ENCODE measurements around the gene PSME3.

Gene PSME3

DNA sequence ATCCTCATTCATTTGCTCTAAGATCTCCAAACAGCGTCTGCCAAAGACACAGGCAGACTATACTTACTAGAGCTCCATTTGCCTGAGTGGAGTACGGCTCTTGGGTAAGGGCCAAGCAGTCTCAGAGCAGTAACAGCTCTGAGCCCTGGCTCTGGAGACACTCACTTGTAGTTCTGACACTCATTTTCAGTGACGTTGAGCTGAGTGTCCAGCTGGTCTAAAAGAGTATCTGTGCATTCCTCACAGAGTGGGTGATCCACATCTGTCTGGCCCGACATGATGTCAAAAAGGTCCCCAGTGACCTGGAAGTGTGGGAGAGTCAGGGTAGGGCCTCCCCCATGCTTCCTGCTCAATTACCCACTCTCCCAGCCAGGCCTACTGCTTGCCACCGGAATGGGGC is 14.8 kb upstream of the PSME3 start:
- no peak for DNase-seq

DNA sequence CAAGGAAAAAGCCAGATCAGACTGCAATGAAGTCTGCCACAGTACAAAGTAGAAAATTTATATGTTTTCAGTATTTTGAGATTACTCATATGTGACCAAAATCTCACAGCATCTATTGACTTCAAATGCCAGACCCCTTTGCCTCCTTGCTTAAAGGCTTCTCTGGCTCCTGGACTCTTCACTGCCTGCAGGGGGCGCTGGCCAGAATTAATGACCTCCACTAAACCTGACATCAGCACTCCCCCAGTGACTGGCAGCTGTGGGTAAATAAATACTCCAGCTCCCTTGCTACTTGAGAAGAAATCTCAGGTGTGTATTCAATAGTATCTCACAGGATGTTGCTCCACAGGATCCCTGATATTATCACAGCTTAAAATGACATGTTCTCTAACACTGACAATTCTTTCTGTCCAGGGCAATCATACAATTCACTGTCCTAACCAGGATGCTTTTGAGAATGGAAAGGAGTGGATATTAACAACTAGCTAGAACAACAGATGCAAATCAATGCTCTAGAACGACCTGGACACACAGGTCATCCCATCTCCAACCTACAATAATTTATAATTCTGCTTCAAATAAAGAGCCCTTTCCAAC is 13.2 kb upstream of the PSME3 start:
- DNase-seq: no peak

DNA sequence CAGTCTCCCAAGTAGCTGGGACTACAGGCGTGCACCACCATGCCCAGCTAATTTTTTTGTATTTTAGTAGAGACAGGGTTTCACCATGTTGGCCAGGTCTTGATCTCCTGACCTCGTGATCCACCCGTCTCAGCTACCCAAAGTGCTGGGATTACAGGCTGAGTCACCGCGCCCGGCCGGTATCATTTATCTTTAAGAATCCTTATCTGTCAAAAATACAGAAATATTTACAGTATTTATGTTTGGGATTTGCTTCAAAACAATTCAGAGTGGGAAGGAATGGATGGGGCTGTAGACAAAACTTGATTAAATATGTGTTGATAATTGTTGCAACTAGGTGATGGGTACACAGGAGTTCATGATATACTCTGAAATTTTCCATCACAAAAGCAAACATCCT is 12.0 kb upstream of the PSME3 start:
- DNase-seq: no peak

DNA sequence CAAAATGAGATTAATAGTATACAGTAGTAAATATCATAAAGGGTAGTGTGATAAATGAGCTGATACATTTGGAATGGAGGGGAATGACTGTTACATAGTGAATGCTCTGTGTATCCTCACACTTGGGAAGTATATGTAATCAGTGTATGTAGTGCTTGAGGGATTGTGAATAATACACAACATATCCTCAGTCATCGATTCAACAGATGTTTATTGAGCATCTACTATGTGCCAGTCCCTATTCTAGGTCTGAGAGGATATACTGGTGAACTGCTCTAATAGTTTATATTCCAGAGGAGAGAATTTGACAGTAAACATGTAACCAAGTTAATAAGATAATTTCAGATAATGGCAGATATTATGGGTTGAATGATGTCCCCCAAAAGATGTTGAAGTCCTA is 5.7 kb upstream of the PSME3 start:
- DNase-seq: no peak

DNA sequence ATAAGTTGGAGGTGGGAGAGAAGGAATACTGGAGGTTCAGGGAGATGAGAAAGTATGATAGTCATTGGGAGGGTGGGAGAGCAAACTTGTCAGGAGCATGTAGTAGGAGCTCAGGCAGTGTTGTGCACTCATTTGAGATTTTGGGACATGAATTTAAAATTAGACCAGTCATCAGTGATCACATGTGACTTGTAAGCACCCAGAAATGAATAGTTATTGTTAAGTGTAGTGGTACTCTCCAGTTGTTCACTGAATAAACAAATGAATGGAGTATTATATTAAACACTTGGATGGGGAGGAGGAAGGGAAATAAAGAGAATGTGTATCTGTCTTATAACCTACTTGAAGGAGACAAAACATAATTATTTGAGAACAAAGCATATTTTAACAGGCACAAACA is 2.2 kb upstream of the PSME3 start:
- no peak for DNase-seq

DNA sequence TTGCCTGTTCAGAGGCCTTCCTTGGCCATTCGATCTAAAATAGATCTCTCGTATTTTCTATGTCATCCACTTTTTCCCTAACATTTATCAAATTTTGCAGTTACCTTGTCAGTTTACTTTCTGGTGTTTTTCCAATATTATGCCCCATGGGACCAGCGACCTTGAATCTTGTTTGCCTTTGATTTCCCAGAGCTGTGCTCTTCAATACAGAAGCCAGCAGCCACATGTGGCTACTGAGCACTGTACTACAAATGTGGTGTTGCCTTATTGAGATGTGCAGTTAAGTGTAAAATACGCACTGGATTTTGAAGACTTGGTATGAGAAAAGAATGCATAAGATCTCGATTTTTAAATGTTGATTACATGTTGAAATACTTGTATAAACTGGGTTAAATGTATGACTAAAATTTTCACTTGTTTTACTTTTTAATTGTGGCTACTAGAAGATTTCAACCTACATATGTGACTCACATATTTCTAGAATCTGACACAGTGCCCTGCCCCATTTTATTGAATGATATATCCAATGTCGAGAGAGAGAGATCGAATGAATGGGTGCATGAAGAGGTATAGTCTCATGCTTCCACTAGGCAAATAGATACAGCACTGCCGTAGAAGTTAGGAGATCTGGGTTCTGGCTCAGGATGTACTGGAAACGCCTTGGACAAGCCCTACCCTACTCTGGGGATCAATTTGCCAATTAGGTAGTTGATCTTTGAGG is 824 bp upstream of the PSME3 start:
- no peak for DNase-seq

DNA sequence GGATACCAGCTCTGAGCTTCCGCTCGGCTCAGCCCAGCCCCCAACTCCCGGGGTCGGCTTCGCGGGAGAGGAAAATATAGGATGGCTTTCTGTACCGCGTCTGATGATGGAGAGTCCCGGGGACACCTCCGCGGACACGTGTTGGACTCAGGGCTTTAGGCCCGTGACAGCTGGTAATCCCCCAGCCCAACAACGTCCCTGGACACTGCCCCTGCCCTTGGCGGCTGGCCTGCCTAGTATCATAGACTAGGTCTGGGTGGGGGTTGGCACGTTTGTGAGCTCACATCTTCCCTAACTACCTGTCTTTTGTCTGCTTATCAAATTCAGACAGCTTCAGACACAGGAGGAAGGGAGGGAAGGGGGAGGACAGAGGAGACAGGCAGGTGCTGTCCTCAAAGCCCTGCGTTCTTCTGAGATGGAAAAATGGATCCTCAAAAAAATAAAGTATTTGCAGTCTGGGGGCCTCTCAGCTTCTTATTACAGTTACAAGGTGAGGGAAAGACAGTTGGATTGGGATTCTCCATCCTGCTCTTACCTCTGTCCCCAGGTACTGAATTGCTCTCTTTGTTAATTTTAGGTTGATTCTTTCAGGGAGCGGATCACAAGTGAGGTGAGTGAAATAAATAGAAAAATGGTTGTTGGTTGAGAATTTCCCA is 698 bp downstream of the PSME3 start:
- no peak for DNase-seq

DNA sequence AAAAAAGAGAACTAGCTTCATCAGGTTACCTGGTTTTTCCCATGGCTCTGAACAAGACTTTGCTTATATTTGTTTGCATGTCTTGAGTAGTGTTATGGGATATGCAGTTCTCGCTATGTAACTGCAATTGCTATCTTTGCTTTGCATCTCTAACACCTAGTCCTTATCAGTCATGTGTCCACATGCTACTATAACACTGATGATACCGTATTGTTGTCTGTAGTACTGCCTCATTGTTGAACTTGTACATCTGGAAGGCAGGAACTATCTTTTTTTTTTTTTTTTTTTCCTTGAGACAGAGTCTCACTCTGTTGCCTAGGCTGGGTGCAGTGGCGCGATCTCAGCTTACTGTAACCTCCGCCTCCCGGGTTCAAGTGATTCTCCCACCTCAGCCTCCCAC is 2.5 kb downstream of the PSME3 start:
- no peak for DNase-seq

DNA sequence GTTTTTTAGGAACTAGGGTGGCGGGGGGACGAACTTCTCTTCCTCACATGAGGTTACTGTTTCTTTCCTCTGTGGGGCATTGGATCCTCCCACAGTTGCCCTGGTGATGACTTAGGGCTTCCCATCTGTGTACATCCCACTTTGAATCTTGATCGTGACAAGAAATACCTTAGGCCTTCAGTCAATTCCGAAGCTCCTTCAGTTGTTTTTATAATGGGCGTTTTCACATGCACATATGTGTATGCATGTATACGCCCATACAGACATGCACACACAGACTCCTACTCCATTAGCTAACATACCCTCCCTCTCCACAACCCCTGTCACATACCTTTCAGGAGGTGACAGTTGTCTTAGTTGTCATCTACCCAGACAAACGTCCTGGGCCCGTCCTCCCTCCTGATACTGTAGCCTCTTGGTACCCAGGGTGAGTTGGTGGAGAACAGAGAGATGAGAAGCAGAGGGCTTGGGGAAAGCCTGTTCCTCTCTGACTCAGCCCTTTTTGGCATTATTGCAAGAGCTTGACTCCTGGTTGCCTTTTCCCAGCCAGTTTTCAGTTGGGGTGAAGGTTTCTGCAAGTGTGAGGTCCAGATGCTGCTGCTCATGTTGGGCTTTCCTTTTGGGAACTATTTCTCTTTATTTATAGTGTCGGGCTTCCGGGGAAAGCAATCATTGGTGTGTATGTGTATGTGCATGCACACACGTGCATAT is 8.9 kb downstream of the PSME3 start:
- DNase-seq: no peak

DNA sequence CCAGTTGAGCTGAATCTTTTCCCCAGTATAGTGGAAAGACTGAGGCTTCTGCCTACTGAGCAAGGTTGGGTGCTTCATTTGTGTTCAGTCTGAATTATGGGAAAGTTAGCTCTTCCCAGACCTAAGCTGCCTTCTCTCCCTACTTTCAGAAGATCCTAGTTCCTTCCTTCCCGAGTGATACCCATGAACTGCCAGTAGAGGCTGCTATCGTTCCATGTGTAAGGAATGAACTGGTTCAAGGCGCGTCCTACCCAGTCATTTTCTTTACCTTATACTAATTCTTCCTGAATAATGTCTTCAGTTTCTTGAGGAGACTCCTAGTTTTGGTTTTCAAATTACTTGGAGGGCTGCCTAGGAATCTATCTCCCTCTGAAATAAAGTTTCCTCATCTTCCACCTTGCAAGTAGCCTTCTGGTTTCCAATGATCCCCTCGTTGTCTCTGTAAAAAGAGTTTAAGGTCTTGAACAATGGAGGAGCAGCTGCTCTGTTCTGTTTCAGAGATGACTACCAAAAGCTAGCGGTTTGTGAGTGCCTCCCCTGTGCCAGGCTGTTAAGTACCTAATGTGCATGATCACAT is 10.2 kb downstream of the PSME3 start:
- no peak for DNase-seq

DNA sequence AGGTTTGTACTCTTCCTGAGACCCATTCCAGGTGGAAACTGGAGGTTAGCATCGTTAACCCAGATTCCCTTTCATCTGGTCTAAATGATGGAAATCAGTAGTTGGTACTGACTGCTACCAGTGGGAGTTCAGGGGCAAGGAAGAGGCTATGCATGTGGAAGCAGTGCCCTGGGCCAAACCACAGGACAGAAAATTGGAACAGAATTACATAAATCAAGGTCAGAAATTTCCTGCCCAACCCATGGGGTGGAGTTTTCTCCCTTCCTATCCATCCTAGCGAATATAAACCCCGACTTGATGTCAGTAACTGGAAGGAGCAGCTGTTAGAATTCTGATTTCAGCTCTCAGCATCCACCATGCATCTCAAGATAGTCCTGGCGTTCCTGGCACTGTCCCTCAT is 11.1 kb downstream of the PSME3 start, which contains the start of gene AOC2:
Gene AOC2 (plus strand): TSS at position 310 of the 400 bp plus-strand sequence. CDS start 47 bp downstream, at position 357.
- DNase-seq: no peak

DNA sequence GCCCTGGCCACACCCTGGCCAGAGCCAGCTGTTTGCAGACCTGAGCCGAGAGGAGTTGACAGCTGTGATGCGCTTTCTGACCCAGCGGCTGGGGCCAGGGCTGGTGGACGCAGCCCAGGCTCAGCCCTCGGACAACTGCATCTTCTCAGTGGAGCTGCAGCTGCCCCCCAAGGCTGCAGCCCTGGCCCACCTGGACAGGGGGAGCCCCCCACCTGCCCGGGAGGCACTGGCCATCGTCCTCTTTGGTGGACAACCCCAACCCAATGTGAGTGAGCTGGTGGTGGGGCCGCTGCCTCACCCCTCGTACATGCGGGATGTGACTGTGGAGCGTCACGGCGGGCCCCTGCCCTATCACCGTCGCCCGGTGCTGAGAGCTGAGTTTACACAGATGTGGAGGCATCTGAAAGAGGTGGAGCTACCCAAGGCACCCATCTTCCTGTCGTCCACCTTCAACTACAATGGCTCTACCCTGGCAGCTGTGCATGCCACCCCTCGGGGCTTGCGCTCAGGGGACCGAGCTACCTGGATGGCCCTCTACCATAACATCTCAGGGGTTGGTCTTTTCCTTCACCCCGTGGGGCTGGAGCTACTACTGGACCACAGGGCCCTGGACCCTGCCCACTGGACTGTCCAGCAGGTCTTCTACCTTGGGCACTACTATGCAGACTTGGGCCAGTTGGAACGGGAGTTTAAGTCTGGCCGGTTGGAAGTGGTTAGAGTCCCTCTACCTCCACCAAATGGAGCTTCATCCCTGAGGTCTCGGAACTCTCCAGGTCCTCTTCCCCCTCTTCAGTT is 11.8 kb downstream of the PSME3 start:
- DNase-seq: no peak

DNA sequence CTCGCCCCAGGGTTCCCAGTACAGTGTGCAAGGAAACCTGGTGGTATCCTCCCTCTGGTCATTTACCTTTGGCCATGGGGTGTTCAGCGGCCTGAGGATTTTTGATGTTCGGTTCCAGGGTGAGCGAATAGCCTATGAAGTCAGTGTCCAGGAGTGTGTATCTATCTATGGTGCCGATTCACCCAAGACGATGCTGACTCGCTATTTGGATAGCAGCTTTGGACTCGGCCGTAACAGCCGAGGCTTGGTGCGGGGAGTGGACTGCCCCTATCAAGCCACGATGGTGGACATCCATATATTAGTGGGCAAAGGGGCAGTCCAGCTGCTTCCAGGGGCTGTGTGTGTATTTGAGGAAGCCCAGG is 12.3 kb downstream of the PSME3 start:
- no peak for DNase-seq

DNA sequence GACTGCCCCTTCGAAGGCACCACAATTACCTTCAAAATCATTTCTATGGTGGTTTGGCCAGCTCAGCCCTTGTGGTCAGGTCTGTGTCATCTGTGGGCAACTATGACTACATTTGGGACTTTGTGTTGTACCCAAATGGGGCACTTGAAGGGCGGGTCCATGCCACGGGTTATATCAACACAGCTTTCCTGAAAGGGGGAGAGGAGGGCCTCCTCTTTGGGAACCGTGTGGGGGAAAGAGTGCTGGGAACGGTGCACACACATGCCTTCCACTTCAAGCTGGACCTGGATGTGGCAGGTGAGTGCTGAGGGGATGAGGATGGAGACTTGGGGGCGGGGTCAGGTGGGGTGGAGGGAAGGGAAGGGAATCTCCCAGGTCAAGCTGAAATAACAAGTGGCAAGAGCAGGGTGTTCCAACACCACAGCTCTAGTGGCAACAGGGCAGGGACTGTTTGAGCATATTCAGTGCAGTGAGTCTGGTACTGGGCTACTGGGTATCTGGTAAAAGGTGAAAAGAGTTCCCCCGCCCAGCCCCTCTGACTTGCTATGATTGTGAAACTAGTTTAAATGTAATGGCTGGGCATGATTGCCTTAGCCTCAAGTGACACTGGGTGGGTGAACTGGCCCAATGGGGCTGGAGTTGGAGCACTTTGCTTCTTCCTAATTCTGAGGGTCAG is 12.9 kb downstream of the PSME3 start:
- no peak for DNase-seq

DNA sequence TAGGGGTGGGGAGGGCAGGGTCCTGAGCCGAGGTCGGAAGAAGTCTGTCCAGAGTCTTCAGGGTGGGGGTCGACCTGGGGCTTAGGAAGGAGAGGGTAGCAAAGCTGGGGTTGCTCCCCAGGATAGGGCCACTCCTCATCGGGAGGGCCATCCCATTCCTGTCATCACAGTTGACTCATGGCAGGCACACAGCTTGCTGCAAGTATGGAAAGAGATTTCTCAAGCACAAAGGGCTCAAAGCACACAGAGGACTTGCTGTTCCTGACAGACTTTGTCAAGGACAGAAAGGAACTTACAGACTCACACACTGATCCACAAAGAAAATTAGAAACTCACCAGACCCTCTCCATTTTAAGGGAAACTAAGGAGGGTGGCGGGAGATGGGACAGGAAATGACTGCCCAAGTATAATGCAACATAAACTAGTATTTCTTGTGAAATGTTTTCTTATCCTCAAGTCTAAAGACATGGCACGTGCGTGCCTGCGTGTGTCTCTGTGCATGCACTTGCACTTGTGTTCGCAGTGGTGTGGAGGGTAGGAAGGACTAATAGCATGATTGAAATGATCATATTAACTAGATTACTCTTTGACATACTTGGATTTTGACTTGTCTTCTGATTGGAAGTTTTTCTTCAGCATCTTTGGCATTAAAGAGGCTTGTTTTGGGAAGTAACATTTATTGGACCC is 13.5 kb downstream of the PSME3 start:
- no peak for DNase-seq

DNA sequence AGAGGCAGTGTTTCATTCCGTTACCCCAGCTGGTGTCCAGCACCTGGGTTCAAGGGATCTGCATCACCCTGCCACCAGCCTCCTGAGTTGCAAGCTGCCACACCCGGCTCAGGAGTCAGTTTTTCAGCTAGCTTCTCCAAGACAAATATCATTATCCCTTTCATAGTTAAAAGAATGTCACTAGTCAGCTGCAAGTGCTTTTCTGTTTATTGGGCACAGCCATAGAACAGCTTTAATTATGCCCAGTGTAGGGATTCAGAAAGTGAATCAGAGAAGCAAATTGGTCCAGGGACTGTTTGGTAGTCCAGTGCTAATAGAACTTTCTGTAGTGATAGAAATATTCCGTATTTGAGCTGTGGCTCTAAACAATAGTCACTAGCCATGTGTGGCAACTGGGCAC is 14.9 kb downstream of the PSME3 start:
- no peak for DNase-seq

DNA sequence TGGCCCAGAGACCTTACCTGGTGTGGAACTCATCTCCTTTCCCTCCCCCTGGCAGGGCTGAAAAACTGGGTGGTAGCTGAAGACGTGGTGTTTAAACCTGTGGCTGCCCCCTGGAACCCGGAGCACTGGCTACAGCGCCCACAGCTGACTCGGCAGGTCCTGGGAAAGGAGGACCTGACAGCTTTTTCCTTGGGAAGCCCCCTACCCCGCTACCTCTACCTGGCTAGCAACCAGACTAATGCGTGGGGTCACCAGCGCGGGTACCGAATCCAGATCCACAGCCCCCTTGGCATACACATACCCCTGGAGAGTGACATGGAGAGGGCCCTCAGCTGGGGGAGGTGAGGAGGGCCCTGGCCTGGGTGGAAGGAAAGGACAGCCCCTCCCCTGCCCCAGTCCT is 15.8 kb downstream of the PSME3 start:
- DNase-seq: no peak

DNA sequence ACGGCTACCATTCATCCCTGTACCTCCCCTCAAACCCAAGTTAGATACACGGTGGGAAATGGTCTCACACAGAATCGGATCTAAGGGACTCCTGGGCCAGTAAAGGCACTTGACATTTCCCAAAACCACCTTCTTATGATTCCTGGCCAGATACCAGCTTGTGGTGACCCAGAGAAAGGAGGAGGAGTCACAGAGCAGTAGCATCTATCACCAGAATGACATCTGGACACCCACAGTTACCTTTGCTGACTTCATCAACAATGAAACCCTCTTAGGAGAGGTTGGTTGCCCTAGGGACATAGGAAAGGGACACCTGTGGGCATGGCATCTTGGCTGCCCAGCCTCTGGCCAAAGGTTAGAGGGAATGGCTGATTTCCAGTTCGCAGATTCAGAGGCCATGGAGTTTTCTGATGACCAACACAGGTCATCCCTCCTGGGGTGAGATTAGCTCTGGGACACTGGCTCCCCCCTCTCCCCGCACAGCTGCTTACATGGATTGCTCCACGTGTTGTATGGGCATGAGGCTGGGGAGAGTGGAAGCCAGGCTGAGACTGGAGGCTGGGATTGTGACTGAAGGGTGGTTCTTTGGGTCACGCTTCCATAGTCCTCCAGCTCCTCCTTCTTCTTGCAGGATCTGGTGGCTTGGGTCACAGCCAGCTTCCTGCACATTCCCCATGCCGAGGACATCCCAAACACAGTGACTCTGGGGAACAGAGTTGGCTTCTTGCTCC is 16.4 kb downstream of the PSME3 start:
- DNase-seq: no peak

DNA sequence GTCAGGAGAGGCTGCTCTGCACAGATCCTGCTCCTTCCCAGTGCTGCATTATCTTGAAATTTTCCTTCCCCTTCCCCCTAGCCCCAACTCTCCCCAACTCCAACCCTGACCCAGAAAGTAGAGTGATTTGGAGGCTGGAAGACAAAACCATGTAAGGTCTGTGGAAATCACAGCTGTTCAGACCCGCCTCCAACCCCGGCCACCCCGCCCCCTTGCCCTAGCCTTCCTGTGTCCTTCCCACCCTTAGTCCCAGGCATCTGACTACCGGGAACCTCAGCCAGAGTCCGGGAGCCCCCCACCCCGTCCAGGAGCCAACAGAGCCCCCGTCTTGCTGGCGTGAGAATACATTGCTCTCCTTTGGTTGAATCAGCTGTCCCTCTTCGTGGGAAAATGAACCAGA is 17.8 kb downstream of the PSME3 start, which contains the start of gene AOC3:
Gene AOC3 (plus strand): TSS at position 246 of the 400 bp plus-strand sequence. CDS start 145 bp downstream, at position 391.
- DNase-seq: no peak
